Aorta (tissue), 5 donors: Measurements from ENCODE around the gene HDAC9. TPM values are rescaled to one million over a fixed set of nuclear protein-coding genes. Genes with fewer than 3 reads are reported as not detected.
A peak's percentile ranks its signal among the peaks of the same experiment; 100 is the strongest.

ENCODE experiments used
- ATAC-seq: fragments of 200-7000 bp; cut with Tn5 transposase; one replicate; pipeline ENCODE4 v1.9.1; 2022; ENCODE audit warnings: moderate library complexity; ENCODE audit not compliant: low FRiP score
- DNase-seq, 2 donors: peaks; one replicate each; pipeline ENCODE4 v3.0.0-alpha.2; 2020
- H3K27ac ChIP-seq, 2 donors: one replicate each; pipeline ENCODE4 v1.5.1; 2013; ENCODE audit warnings: low read length in 2 of 2, mild to moderate bottlenecking in 2 of 2, moderate library complexity in 2 of 2, control low read depth in 1 of 2, inconsistent platforms in 1 of 2, low read depth in 1 of 2
- H3K27me3 ChIP-seq, 2 donors: one replicate each; pipeline ENCODE4 v1.6.1; 2013; ENCODE audit warnings: control low read depth in 1 of 2, low read length in 1 of 2, mild to moderate bottlenecking in 1 of 2, moderate library complexity in 1 of 2; ENCODE audit not compliant: insufficient read depth in 2 of 2, control insufficient read depth in 1 of 2
- H3K36me3 ChIP-seq, 2 donors: one replicate each; pipeline ENCODE4 v1.6.1; 2013; ENCODE audit warnings: control low read depth in 1 of 2, low read length in 1 of 2, mild to moderate bottlenecking in 1 of 2; ENCODE audit not compliant: insufficient read depth in 2 of 2, control insufficient read depth in 1 of 2
- H3K4me1 ChIP-seq, 2 donors: one replicate each; pipeline ENCODE4 v1.6.1; 2013; ENCODE audit warnings: low read length in 2 of 2, control low read depth in 1 of 2, mild to moderate bottlenecking in 1 of 2, moderate library complexity in 1 of 2; ENCODE audit not compliant: insufficient read depth in 2 of 2, control insufficient read depth in 1 of 2
- H3K4me3 ChIP-seq, 2 donors: one replicate each; pipeline ENCODE4 v1.5.1; 2013; ENCODE audit warnings: low read length in 2 of 2, control low read depth in 1 of 2, mild to moderate bottlenecking in 1 of 2
- H3K9me3 ChIP-seq: one replicate; pipeline ENCODE4 v1.6.1; 2013; ENCODE audit warnings: mild to moderate bottlenecking, low read length; ENCODE audit not compliant: control insufficient read depth
- WGBS, 2 donors: extraction: QIAGEN DNeasy Blood & Tissue Kit; methylation state at CpG; one replicate each; pipeline ENCODE4 v1.1.7; 2013; 5-methylcytosine and 5-hydroxymethylcytosine counted together
- intact Hi-C, 2 donors: fragments of 100-400 bp; cut with DNase I; formaldehyde crosslinking; loops; one replicate each; pipeline versions ENCODE4 v1.14.2 to v1.15.0; 2022
- polyA plus RNA-seq, 2 donors: library from polyadenylated mRNA; stranded (reverse); fragments of 200-250 nt; gene quantifications; one replicate each; pipeline ENCODE4 v1.2.3, GENCODE V29; 2013
- total RNA-seq, 2 donors: library from RNA; stranded (reverse); fragmentation: NEBNext Ultra II Directional; extraction: Animal tissue kit (Norgen Biotek cat#: 25700); gene quantifications; one replicate each; pipeline ENCODE4 v1.2.1, GENCODE V29; 2021
- donor health status: healthy with polysubstance abuse.
- donor health status: Bipolar disorder and iron deficiency.
- donor health status: DM: no; HTN: no; CAD: no.
- donor health status: DM: no; HTN: no; CAD: no.
- donor health status: DM: yes; HTN: yes; CAD: no.

The HDAC9 gene
- total and polyA plus RNA-seq, 4 donors: 9.1 to 122 (median 31.2) TPM

DNA sequence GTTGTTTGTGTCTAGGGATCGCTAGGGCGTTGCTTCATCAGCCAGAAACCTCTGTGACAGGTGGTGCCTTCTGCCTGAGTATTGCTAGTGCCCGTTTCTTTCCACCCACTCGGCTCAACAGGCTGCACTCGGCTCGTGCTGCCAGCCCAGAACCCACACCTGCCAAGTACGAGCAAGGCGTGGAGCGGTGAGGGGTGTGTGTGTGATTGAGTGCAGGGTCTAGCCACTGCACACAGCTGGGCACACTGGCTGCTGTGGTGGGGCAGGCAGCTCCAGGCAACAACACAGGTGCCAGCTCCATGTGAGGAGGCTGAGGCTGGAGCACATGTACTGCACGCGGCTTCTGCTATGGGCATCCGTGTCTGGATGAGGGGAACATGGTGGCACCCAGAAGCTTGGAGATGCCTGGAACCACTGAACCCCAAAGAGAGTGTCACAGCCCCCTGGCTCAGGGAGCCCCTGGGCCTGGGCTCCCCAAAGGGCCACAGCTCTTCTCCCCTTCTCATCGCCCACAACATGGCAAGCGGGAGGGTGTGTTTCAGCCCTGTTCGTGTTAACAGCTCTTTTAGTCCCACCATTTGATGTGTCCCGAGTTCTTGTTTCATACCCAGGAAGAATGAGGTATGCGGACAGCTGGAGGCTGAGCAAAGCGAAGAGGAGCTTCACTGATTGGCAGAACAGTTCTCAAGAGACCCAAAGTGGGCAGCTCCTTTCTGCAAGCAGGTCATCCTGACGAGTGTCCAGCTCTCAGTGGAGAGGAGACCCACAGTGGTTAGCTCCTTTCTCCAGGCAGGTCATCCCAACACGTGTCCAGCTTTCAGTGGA lies 78.1 kb downstream of the HDAC9 start:
- intact Hi-C loops: loop anchor here (5.0 kb wide), 4 partner anchors 66 to 221 kb away; no protein-coding TSS in a partner anchor
- 54 to 59% methylated on average over 20 of the region's 20 CpGs for WGBS, 2 donors
- H3K4me3 ChIP-seq: peak overlapping the region in 1 of 2 donors; percentile 0
- H3K9me3 ChIP-seq: no peaks in the 10 kb centered on the region
- DNase-seq (peak in 1 of 2 donors; percentile 50), ATAC-seq (peak; percentile 44)
- H3K27ac ChIP-seq: no peak overlapping the region
- peaks cover 0 to 2% of the 10 kb centered on the region in 2 donors for H3K4me1 ChIP-seq
- no peaks in the 10 kb centered on the region for H3K27me3 ChIP-seq
- no peaks in the 10 kb centered on the region for H3K36me3 ChIP-seq

DNA sequence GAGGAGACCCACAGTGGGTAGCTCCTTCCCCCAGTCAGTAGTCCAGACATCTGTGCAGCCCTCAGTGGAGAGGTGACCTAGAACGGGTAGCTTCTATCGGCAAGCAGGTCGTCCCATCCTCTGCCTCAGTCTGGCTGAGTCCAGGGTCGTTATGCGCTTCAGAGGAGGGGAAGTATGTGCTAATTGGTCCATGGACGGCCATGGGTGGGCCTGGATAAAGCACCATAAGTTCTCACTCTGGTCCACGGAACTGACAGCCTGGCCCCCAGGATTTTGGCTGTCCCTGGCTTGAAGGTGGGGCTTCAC lies 78.6 kb downstream of the HDAC9 start:
- DNase-seq: no peak
- no peak overlapping the region for H3K27ac ChIP-seq
- H3K27me3 ChIP-seq: no peaks in the 10 kb centered on the region
- H3K4me3 ChIP-seq: no peak overlapping the region
- H3K4me1 ChIP-seq: peaks cover 0 to 2% of the 10 kb centered on the region in 2 donors
- intact Hi-C loops: loop anchor here (5.0 kb wide), 4 partner anchors 67 to 222 kb away; no protein-coding TSS in a partner anchor
- no peak for ATAC-seq
- 97% methylated on average over 7 of the region's 7 CpGs for WGBS, 2 donors
- no peaks in the 10 kb centered on the region for H3K9me3 ChIP-seq
- H3K36me3 ChIP-seq: no peaks in the 10 kb centered on the region

DNA sequence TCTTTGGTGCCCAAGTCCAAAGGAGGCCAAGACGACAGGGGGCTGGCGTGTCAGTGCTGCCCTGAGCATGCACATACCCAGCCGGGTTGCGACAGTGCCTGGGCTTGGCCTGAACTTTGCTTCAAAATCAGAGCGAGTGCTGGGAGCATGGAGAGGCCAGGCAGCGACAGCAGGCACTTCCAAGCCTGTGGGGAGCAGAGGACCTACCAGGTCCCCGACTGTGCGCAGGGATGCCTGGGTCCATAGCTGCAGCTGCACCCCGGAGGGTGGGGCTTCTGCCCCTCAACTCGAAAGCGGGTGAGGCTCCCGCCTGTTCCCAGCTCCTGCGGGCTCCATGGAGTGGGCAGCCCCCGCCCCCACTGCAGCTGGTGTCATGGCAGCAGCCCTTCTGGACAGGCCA lies 79.1 kb downstream of the HDAC9 start:
- no peaks in the 10 kb centered on the region for H3K27me3 ChIP-seq
- 95 to 98% methylated on average over 14 of the region's 14 CpGs for WGBS, 2 donors
- no peaks in the 10 kb centered on the region for H3K36me3 ChIP-seq
- peak in 1 of 2 donors; percentile 59 for DNase-seq
- H3K4me3 ChIP-seq: no peak overlapping the region
- peaks cover 0 to 2% of the 10 kb centered on the region in 2 donors for H3K4me1 ChIP-seq
- H3K9me3 ChIP-seq: no peaks in the 10 kb centered on the region
- no peak for ATAC-seq
- H3K27ac ChIP-seq: no peak overlapping the region
- intact Hi-C loops: loop anchor here (5.0 kb wide), 4 partner anchors 67 to 222 kb away; no protein-coding TSS in a partner anchor

DNA sequence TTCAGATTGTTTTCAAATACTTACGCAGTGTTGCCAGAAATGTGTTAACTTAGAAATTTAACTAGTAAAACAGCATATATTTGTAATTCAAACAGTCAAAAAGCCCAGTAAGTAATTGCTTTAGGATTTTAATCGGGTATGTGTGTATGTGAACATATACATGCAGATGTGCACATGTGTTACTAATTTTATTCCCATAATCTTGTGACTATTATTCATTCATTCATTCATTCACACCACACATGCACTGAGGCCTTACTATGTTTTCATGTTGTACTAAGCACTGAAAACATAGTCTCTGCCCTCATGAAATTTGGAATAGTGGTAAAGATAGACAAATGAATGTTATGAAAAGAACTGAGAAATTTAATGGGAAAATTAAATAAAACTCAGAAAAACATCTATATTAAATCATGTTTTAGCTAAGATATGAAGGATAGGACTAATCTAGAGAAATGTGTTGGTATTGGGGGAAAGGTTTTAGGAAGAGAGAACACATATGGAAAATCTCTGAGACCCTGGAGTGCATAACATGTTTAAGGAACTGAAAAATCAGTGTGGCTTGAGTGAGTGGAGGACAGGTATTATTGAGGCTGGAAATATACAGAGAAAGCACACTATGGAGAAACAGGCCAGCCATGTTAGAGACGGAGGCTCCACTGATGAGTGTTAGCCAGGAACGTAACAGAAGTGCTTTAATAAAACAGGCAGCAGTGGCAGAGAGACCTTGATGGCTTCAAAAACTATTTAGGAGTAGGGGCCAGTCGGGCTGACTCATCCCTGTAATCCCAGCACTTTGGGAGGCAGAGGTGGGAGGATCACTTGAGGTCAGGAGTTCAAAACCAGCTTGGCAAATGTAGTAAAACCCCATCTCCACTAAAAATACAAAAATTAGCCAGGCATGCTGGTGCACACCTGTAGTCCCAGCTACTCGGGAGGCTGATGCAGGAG lies 80.3 kb downstream of the HDAC9 start:
- DNase-seq (no peak), ATAC-seq (no peak)
- Histone ChIP-seq H3K4me3 (no peak overlapping the region), H3K27ac (no peak overlapping the region), H3K36me3 (no peaks in the 10 kb centered on the region), H3K27me3 (no peaks in the 10 kb centered on the region), H3K4me1 (peaks cover 0 to 2% of the 10 kb centered on the region in 2 donors), H3K9me3 (no peaks in the 10 kb centered on the region)
- WGBS, 2 donors: 85 to 88% methylated on average over 6 of the region's 6 CpGs
- intact Hi-C loops: no loop called here

DNA sequence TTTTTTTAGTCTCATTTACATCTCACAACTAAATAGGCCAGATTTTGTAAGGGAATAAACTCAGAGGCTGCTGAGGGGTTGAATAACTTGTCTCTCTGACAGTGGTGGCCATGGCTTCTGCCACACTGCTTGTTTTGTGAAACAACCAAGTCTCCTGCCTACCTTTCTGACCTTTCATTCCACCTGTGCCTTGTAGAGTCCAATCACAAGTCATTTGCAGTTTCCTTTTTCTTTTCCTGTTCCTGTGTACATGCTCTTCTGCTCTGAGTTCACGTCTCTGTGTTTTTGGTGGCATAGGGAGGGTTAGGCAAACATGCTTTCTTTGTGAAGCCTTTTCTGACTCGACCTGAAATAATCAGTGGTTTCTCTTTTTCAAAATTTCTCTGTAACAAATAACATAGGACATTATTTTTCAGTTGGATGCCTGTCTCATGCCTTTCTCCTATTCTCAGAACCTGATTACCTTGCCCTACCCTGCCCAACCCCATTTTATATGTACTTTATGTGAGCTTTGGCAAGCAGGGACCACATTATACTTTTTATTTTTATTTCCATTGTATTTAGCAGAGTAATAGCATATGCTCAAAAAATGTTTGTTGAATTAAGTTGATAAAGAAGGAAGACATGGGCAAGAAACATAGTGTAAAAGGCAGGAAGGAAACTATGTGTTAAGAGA lies 81.7 kb downstream of the HDAC9 start:
- Histone ChIP-seq H3K4me3 (no peak overlapping the region), H3K27me3 (no peaks in the 10 kb centered on the region), H3K9me3 (no peaks in the 10 kb centered on the region), H3K36me3 (no peaks in the 10 kb centered on the region), H3K4me1 (peaks cover 0 to 2% of the 10 kb centered on the region in 2 donors), H3K27ac (peak overlapping the region in 1 of 2 donors; percentile 54)
- no peak for DNase-seq
- intact Hi-C loops: no loop called here
- no peak for ATAC-seq
- 2 to 4% methylated on average over 2 of the region's 2 CpGs for WGBS, 2 donors

DNA sequence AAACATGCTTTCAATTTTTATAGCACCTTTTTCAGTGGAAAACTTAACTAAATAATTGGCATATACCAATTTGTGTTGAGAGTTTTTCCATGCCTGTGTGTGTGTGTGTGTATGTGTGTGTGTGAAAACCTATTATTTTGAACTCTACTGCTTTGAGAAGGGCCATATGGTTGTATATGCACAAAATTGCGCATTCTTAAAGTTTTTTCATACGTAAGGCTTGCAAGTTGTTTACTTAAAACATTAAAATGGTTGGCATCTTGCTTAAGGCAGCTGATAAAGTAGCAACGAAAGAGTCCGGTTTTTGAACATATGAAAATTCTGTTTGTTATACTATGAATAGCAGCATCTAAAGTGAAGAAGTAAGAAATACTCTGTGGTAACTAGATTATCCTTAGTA lies 84.1 kb downstream of the HDAC9 start:
- H3K27me3 ChIP-seq: no peaks in the 10 kb centered on the region
- H3K36me3 ChIP-seq: no peaks in the 10 kb centered on the region
- no peak overlapping the region for H3K4me3 ChIP-seq
- H3K27ac ChIP-seq: no peak overlapping the region
- 67 to 68% methylated on average over 4 of the region's 4 CpGs for WGBS, 2 donors
- ATAC-seq: no peak
- peaks cover 0 to 6% of the 10 kb centered on the region in 2 donors for H3K4me1 ChIP-seq
- no peaks in the 10 kb centered on the region for H3K9me3 ChIP-seq
- intact Hi-C loops: loop anchor here in 1 of 2 donors (10.0 kb wide), 1 partner anchor 535 kb away; the partner anchor contains the start of gene TWIST1
- no peak for DNase-seq

GRCh38 chr7:18580950-18581349 lies 85.4 kb downstream of the HDAC9 start:
- H3K27ac ChIP-seq: no peak overlapping the region
- no peak overlapping the region for H3K4me3 ChIP-seq
- no peaks in the 10 kb centered on the region for H3K9me3 ChIP-seq
- ATAC-seq (no peak), DNase-seq (no peak)
- H3K36me3 ChIP-seq: no peaks in the 10 kb centered on the region
- H3K4me1 ChIP-seq: peaks cover 0 to 6% of the 10 kb centered on the region in 2 donors
- WGBS, 2 donors: 8 to 17% methylated on average over 1 of the region's 1 CpG
- intact Hi-C loops: loop anchor here in 1 of 2 donors (10.0 kb wide), 1 partner anchor 534 kb away; the partner anchor contains the start of gene TWIST1
- H3K27me3 ChIP-seq: no peaks in the 10 kb centered on the region

DNA sequence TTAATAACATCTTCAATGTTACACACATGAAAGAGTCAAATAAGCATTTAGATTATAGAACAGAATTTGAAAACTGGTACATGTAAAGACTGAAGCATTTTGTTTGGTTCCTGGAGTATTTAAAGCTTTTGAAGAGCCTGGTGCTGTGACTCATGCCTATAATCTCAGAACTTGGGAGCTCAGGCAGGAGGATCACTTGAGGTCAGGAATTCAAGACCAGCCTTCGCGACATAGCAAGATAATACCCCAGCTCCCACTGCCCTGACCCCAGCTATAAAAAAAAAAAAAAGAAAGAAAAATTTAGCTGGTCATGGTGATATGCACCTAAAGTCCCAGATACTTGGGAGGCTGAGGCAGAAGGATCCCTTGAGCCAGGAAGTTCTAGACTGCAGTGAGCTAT lies 87.8 kb downstream of the HDAC9 start:
- DNase-seq (no peak), ATAC-seq (no peak)
- Histone ChIP-seq H3K36me3 (no peaks in the 10 kb centered on the region), H3K27ac (no peak overlapping the region), H3K9me3 (no peaks in the 10 kb centered on the region), H3K27me3 (no peaks in the 10 kb centered on the region), H3K4me3 (no peak overlapping the region), H3K4me1 (peaks cover 0 to 4% of the 10 kb centered on the region in 2 donors)
- 10 to 18% methylated on average over 2 of the region's 2 CpGs for WGBS, 2 donors
- intact Hi-C loops: loop anchor here in 1 of 2 donors (10.0 kb wide), 1 partner anchor 531 kb away; the partner anchor contains the start of gene TWIST1
